ENCODE measurements around the gene EXOG.

EXOG gene

GRCh38 chr3:38515367-38515766 lies 19.2 kb downstream of the EXOG start:
- Histone ChIP-seq H4K20me1 (ENCODE audit: insufficient read depth, low read length) (no peaks in the 10 kb centered on the region), H3K9me3 (ENCODE audit: insufficient read depth, low read length) (no peaks in the 10 kb centered on the region), H3K4me3 (ENCODE audit: low read length) (no peak overlapping the region), H3K36me3 (replicated peaks; ENCODE audit: low read depth, low read length) (peaks cover 28% of the 10 kb centered on the region), H3K27ac (ENCODE audit: low read length) (no peak overlapping the region), H3K4me2 (ENCODE audit: low read length) (no peak overlapping the region), H3K79me2 (ENCODE audit: low read length) (no peaks in the 10 kb centered on the region), H3K27me3 (ENCODE audit: low read depth, low read length) (no peaks in the 10 kb centered on the region), H3K4me1 (ENCODE audit: low read length) (no peaks in the 10 kb centered on the region), H2AFZ (ENCODE audit: low read depth, low read length) (no peak overlapping the region), H3K9ac (ENCODE audit: low read length) (no peak overlapping the region)
- no peak for TF ChIP-seq EZH2phosphoT487 (IDR thresholded peaks at IDR 0.05; ENCODE audit: low read depth)
- TF ChIP-seq, protein P1, sequence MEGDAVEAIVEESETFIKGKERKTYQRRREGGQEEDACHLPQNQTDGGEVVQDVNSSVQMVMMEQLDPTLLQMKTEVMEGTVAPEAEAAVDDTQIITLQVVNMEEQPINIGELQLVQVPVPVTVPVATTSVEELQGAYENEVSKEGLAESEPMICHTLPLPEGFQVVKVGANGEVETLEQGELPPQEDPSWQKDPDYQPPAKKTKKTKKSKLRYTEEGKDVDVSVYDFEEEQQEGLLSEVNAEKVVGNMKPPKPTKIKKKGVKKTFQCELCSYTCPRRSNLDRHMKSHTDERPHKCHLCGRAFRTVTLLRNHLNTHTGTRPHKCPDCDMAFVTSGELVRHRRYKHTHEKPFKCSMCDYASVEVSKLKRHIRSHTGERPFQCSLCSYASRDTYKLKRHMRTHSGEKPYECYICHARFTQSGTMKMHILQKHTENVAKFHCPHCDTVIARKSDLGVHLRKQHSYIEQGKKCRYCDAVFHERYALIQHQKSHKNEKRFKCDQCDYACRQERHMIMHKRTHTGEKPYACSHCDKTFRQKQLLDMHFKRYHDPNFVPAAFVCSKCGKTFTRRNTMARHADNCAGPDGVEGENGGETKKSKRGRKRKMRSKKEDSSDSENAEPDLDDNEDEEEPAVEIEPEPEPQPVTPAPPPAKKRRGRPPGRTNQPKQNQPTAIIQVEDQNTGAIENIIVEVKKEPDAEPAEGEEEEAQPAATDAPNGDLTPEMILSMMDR (IDR thresholded peaks at IDR 0.05; ENCODE audit: low read depth, low read length), result no peak

- TF ChIP-seq EZH2phosphoT487 (IDR thresholded peaks at IDR 0.05; ENCODE audit: low read depth), result no peak
- TF ChIP-seq, protein P1 (IDR thresholded peaks at IDR 0.05; ENCODE audit: low read depth, low read length), result no peak
- Histone ChIP-seq H2AFZ (ENCODE audit: low read depth, low read length) (no peak overlapping the region), H3K27me3 (ENCODE audit: low read depth, low read length) (no peaks in the 10 kb centered on the region), H4K20me1 (ENCODE audit: insufficient read depth, low read length) (no peaks in the 10 kb centered on the region), H3K9me3 (ENCODE audit: insufficient read depth, low read length) (no peaks in the 10 kb centered on the region), H3K4me1 (ENCODE audit: low read length) (no peaks in the 10 kb centered on the region), H3K36me3 (replicated peaks; ENCODE audit: low read depth, low read length) (peaks cover 28% of the 10 kb centered on the region), H3K27ac (ENCODE audit: low read length) (no peak overlapping the region), H3K79me2 (ENCODE audit: low read length) (no peaks in the 10 kb centered on the region), H3K4me2 (ENCODE audit: low read length) (no peak overlapping the region), H3K4me3 (ENCODE audit: low read length) (no peak overlapping the region), H3K9ac (ENCODE audit: low read length) (no peak overlapping the region)
Observed at GRCh38 chr3:38516669-38517068, 20.5 kb downstream of the EXOG start.

DNA sequence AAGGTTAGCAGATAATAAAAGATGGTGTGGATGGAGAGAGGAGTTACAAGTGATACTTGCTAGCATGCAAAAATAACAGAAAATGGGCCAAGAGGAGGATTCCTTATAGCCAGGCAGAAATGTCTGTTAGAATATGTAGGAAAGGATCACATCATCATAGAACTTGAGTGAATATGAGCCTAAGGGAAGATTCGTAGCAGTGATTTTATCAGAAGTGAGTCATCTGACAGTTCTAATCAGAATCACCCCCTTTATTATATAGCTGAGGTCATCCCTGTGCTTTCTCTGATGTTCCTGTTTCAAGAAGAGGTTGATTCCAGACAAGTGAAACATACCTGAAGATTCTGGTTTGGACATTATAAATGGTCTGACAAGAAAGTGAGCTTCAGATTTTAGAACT lies 22.9 kb downstream of the EXOG start:
- Histone ChIP-seq H2AFZ (ENCODE audit: low read depth, low read length) (no peak overlapping the region), H4K20me1 (ENCODE audit: insufficient read depth, low read length) (no peaks in the 10 kb centered on the region), H3K4me3 (ENCODE audit: low read length) (no peak overlapping the region), H3K27ac (ENCODE audit: low read length) (no peak overlapping the region), H3K36me3 (replicated peaks; ENCODE audit: low read depth, low read length) (peaks cover 32% of the 10 kb centered on the region), H3K9me3 (ENCODE audit: insufficient read depth, low read length) (no peaks in the 10 kb centered on the region), H3K4me2 (ENCODE audit: low read length) (no peak overlapping the region), H3K9ac (ENCODE audit: low read length) (no peak overlapping the region), H3K79me2 (ENCODE audit: low read length) (no peaks in the 10 kb centered on the region), H3K27me3 (ENCODE audit: low read depth, low read length) (no peaks in the 10 kb centered on the region), H3K4me1 (ENCODE audit: low read length) (no peaks in the 10 kb centered on the region)
- TF ChIP-seq, protein P1 (IDR thresholded peaks at IDR 0.05; ENCODE audit: low read depth, low read length), result no peak
- no peak for TF ChIP-seq EZH2phosphoT487 (IDR thresholded peaks at IDR 0.05; ENCODE audit: low read depth)

- Histone ChIP-seq H3K79me2 (ENCODE audit: low read length) (no peaks in the 10 kb centered on the region), H3K4me1 (ENCODE audit: low read length) (no peaks in the 10 kb centered on the region), H3K27ac (ENCODE audit: low read length) (no peak overlapping the region), H3K4me2 (ENCODE audit: low read length) (no peak overlapping the region), H3K27me3 (ENCODE audit: low read depth, low read length) (no peaks in the 10 kb centered on the region), H3K4me3 (ENCODE audit: low read length) (no peak overlapping the region), H3K9me3 (ENCODE audit: insufficient read depth, low read length) (no peaks in the 10 kb centered on the region), H4K20me1 (ENCODE audit: insufficient read depth, low read length) (no peaks in the 10 kb centered on the region), H3K36me3 (replicated peaks; ENCODE audit: low read depth, low read length) (peaks cover 36% of the 10 kb centered on the region), H3K9ac (ENCODE audit: low read length) (no peak overlapping the region), H2AFZ (ENCODE audit: low read depth, low read length) (no peak overlapping the region)
- TF ChIP-seq, protein P1 (IDR thresholded peaks at IDR 0.05; ENCODE audit: low read depth, low read length), result no peak
- no peak for TF ChIP-seq EZH2phosphoT487 (IDR thresholded peaks at IDR 0.05; ENCODE audit: low read depth)
Observed at GRCh38 chr3:38519651-38520050, 23.5 kb downstream of the EXOG start.
